ENCODE data around the gene AQP12B. TPM values are rescaled to one million over a fixed set of nuclear protein-coding genes. Genes with fewer than 3 reads are reported as not detected.

Gene AQP12B
- total RNA-seq, 1 donor from 2014 or later: not detected

DNA sequence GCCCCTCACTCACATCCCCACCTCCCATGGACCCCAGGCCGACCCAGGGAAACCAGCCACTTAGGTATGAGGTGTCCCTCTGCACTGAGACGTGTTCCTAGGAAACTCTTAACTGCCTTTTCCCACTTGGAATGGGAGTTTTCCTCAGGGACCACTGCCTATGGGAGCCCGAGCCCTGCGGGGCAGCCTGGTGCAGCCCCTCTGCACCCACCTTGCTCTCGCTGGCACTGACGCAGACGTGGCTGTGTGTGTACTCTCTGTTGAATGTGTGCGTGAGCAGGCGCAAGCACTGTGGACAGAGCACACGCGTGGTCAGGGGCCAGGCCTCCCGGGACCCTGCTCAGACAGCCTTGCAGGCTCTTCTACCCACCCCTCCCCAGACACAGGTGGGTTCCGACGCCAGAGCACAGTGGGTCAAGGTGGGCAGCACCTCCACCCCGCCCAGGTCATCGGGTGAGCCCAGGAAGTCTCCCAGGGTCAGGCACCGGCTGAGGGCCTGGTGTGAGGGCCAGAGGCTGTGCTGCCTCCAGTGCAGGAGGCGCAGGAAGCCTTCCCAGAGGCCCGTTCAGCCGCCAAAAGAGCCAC is 39.0 kb upstream of the AQP12B start:
- peaks cover 2% of the 10 kb centered on the region for H3K36me3 Mint-ChIP-seq (ENCODE audit: insufficient read depth)
- no peaks in the 10 kb centered on the region for H3K27me3 Mint-ChIP-seq
- no peak overlapping the region for H3K4me3 Mint-ChIP-seq (ENCODE audit: low read depth)
- no peak for DNase-seq (ENCODE audit: low spot score, unreplicated experiment)
- no peak overlapping the region for H3K27ac Mint-ChIP-seq
- TF ChIP-seq, protein P1, sequence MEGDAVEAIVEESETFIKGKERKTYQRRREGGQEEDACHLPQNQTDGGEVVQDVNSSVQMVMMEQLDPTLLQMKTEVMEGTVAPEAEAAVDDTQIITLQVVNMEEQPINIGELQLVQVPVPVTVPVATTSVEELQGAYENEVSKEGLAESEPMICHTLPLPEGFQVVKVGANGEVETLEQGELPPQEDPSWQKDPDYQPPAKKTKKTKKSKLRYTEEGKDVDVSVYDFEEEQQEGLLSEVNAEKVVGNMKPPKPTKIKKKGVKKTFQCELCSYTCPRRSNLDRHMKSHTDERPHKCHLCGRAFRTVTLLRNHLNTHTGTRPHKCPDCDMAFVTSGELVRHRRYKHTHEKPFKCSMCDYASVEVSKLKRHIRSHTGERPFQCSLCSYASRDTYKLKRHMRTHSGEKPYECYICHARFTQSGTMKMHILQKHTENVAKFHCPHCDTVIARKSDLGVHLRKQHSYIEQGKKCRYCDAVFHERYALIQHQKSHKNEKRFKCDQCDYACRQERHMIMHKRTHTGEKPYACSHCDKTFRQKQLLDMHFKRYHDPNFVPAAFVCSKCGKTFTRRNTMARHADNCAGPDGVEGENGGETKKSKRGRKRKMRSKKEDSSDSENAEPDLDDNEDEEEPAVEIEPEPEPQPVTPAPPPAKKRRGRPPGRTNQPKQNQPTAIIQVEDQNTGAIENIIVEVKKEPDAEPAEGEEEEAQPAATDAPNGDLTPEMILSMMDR (IDR thresholded peaks at IDR 0.05; ENCODE audit: unreplicated experiment): no peak
- H3K9me3 Mint-ChIP-seq (ENCODE audit: low read depth): no peaks in the 10 kb centered on the region
- no peaks in the 10 kb centered on the region for H3K4me1 Mint-ChIP-seq (ENCODE audit: low read depth)

DNA sequence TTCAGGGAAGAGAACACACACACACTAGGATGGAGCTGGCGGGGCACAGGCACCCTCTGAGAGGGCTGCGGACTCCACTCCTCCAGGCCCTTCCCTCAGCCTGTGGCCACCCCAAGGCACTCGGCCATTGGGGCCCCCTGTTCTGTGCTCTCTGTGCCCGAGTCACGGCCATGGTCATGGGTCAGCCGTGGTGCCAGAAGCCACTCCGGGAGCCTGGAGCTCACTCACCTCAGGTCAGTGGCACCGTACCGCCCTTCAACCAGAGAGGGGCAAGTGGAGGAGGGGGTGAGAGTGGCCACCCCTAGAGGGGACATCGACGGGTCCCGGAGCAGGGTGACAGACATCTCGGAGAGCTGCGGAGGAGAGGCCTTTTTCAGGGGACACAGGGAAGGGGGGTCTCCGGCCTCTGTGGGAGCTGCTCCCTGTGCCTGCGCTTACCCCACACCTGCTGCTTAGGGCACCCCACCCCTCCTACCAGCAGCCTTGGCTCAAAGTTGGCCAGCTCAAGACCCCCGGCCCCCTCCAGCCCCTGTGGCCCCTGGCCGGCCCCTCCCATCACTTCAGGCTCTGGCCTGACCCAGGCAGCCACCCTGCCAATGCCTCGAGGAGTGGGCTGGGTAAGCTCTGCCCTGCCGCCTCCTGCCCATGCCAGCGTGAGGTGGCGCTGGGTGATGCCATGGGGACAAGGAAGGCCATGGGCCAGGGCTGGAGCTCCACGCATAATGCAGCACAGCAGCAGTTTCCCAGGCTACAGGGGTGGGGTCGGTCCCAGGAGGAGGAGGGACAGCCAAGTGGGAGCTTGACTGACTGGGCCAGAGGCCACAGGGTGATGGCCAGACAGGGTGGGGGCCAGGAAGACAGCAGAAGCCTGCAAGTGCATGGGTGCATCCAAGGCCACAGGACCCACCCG is 38.3 kb upstream of the AQP12B start:
- Mint-ChIP-seq H3K27ac (no peak overlapping the region), H3K27me3 (no peaks in the 10 kb centered on the region), H3K4me1 (ENCODE audit: low read depth) (no peaks in the 10 kb centered on the region), H3K4me3 (ENCODE audit: low read depth) (no peak overlapping the region), H3K9me3 (ENCODE audit: low read depth) (no peaks in the 10 kb centered on the region), H3K36me3 (ENCODE audit: insufficient read depth) (peaks cover 2% of the 10 kb centered on the region)
- TF ChIP-seq, protein P1 (IDR thresholded peaks at IDR 0.05; ENCODE audit: unreplicated experiment): no peak
- no peak for DNase-seq (ENCODE audit: low spot score, unreplicated experiment)

GRCh38 chr2:240719676-240720545 is 37.2 kb upstream of the AQP12B start:
- H3K27ac Mint-ChIP-seq: no peak overlapping the region
- DNase-seq (ENCODE audit: low spot score, unreplicated experiment): no peak
- no peaks in the 10 kb centered on the region for H3K4me1 Mint-ChIP-seq (ENCODE audit: low read depth)
- peaks cover 2% of the 10 kb centered on the region for H3K36me3 Mint-ChIP-seq (ENCODE audit: insufficient read depth)
- no peak overlapping the region for H3K4me3 Mint-ChIP-seq (ENCODE audit: low read depth)
- H3K27me3 Mint-ChIP-seq: no peaks in the 10 kb centered on the region
- TF ChIP-seq, protein P1 (IDR thresholded peaks at IDR 0.05; ENCODE audit: unreplicated experiment): no peak
- no peaks in the 10 kb centered on the region for H3K9me3 Mint-ChIP-seq (ENCODE audit: low read depth)

GRCh38 chr2:240718896-240719490 is 36.3 kb upstream of the AQP12B start:
- H3K9me3 Mint-ChIP-seq (ENCODE audit: low read depth): no peaks in the 10 kb centered on the region
- no peaks in the 10 kb centered on the region for H3K4me1 Mint-ChIP-seq (ENCODE audit: low read depth)
- no peak for DNase-seq (ENCODE audit: low spot score, unreplicated experiment)
- no peak overlapping the region for H3K4me3 Mint-ChIP-seq (ENCODE audit: low read depth)
- peaks cover 2% of the 10 kb centered on the region for H3K36me3 Mint-ChIP-seq (ENCODE audit: insufficient read depth)
- TF ChIP-seq, protein P1 (IDR thresholded peaks at IDR 0.05; ENCODE audit: unreplicated experiment): no peak
- no peak overlapping the region for H3K27ac Mint-ChIP-seq
- H3K27me3 Mint-ChIP-seq: no peaks in the 10 kb centered on the region

All from progenitor cell of endocrine pancreas (in vitro differentiated cells).